Liver (tissue), 9 donors: Measurements from ENCODE around the gene MGAT5. TPM values are rescaled to one million over a fixed set of nuclear protein-coding genes. Genes with fewer than 3 reads are reported as not detected.

Source experiments
- DNase-seq: peaks from one replicate; pipeline ENCODE4 v3.0.0-alpha.2; 2017; ENCODE audit warnings: low spot score
- H3K27ac ChIP-seq, 2 donors: one replicate each; pipeline ENCODE4 v1.7.0; 2013; ENCODE audit warnings: inconsistent platforms in 2 of 2, low read length in 2 of 2, control low read depth in 1 of 2, low read depth in 1 of 2, mild to moderate bottlenecking in 1 of 2
- H3K27me3 ChIP-seq, 4 donors: one replicate each; pipeline versions ENCODE4 v1.6.1 to v1.7.0; 2013; ENCODE audit warnings: low read length in 3 of 4, inconsistent platforms in 1 of 4, mild to moderate bottlenecking in 1 of 4, moderate library complexity in 1 of 4; ENCODE audit not compliant: control insufficient read depth in 4 of 4, insufficient read depth in 4 of 4
- H3K36me3 ChIP-seq, 4 donors: one replicate each; pipeline versions ENCODE4 v1.6.1 to v1.7.0; 2013; ENCODE audit warnings: low read length in 3 of 4, mild to moderate bottlenecking in 3 of 4, low read depth in 1 of 4, moderate library complexity in 1 of 4; ENCODE audit not compliant: control insufficient read depth in 4 of 4, insufficient read depth in 3 of 4
- H3K4me1 ChIP-seq, 4 donors: one replicate each; pipeline versions ENCODE4 v1.6.1 to v1.7.0; 2013; ENCODE audit warnings: low read length in 3 of 4, mild to moderate bottlenecking in 3 of 4, moderate library complexity in 1 of 4; ENCODE audit not compliant: control insufficient read depth in 4 of 4, insufficient read depth in 4 of 4
- H3K4me3 ChIP-seq, 3 donors: one replicate each; pipeline versions ENCODE4 v1.6.1 to v1.7.0; 2013; ENCODE audit warnings: low read length in 3 of 3, control low read depth in 1 of 3, low read depth in 1 of 3, mild to moderate bottlenecking in 1 of 3
- H3K9ac ChIP-seq, 2 donors: one replicate each; pipeline ENCODE4 v1.7.0; 2013; ENCODE audit warnings: low read length in 2 of 2, mild to moderate bottlenecking in 2 of 2, moderate library complexity in 2 of 2, control low read depth in 1 of 2, low read depth in 1 of 2
- H3K9me3 ChIP-seq, 4 donors: one replicate each; pipeline versions ENCODE4 v1.6.1 to v1.7.0; 2013; ENCODE audit warnings: low read length in 3 of 4; ENCODE audit not compliant: control insufficient read depth in 4 of 4
- ATF3 ChIP-seq: IDR thresholded peaks from 2 replicates; pipeline ENCODE4 v1.6.1; 2016; ENCODE audit warnings: antibody characterized with exemption
- CTCF ChIP-seq: fragments of 150-350 bp; IDR thresholded peaks from 2 replicates; pipeline ENCODE4 v1.5.1; 2017; ENCODE audit warnings: improper control_type of control experiment, low read depth, low read length; ENCODE audit not compliant: missing input control
- EGR1 ChIP-seq, 2 donors: IDR thresholded peaks; 2 replicates each; pipeline ENCODE4 v1.6.1; 2016 to 2018; ENCODE audit warnings: antibody characterized with exemption in 2 of 2, low read depth in 2 of 2
- FOXA1 ChIP-seq: IDR thresholded peaks from 2 replicates; pipeline ENCODE4 v1.6.1; 2016; ENCODE audit warnings: antibody characterized with exemption
- FOXA2 ChIP-seq: IDR thresholded peaks from 2 replicates; pipeline ENCODE4 v1.6.1; 2016; ENCODE audit warnings: antibody characterized with exemption
- GABPA ChIP-seq, 2 donors: IDR thresholded peaks in 1 of 2; conservative IDR thresholded peaks in 1 of 2; 2 replicates each; pipeline ENCODE4 v1.6.1; 2016; ENCODE audit warnings: antibody characterized with exemption in 2 of 2, mild to moderate bottlenecking in 1 of 2, moderate library complexity in 1 of 2
- HNF4G ChIP-seq: IDR thresholded peaks from 2 replicates; pipeline ENCODE4 v1.6.1; 2016; ENCODE audit warnings: antibody characterized with exemption
- JUND ChIP-seq, 2 donors: IDR thresholded peaks; 2 replicates each; pipeline ENCODE4 v1.6.1; 2016; ENCODE audit warnings: antibody characterized with exemption in 2 of 2
- NR2F2 ChIP-seq: IDR thresholded peaks from 2 replicates; pipeline ENCODE4 v1.6.1; 2016; ENCODE audit warnings: antibody characterized with exemption
- RAD21 ChIP-seq, 2 donors: IDR thresholded peaks; 2 replicates each; pipeline ENCODE4 v1.6.1; 2016; ENCODE audit warnings: antibody characterized with exemption in 2 of 2, mild to moderate bottlenecking in 2 of 2
- REST ChIP-seq: IDR thresholded peaks from 2 replicates; pipeline ENCODE4 v1.6.1; 2016; ENCODE audit warnings: antibody characterized with exemption, mild to moderate bottlenecking
- RXRA ChIP-seq, 2 donors: IDR thresholded peaks; 2 replicates each; pipeline ENCODE4 v1.6.1; 2017 to 2018; ENCODE audit warnings: antibody characterized with exemption in 2 of 2, mild to moderate bottlenecking in 1 of 2
- SP1 ChIP-seq: IDR thresholded peaks from 2 replicates; pipeline ENCODE4 v1.6.1; 2018; ENCODE audit warnings: antibody characterized with exemption, mild to moderate bottlenecking
- TAF1 ChIP-seq: conservative IDR thresholded peaks from 2 replicates; pipeline ENCODE4 v1.6.1; 2016; ENCODE audit warnings: antibody characterized with exemption, mild to moderate bottlenecking
- YY1 ChIP-seq: IDR thresholded peaks from 2 replicates; pipeline ENCODE4 v1.6.1; 2016; ENCODE audit warnings: antibody characterized with exemption, mild to moderate bottlenecking
- ZBTB33 ChIP-seq: IDR thresholded peaks from 2 replicates; pipeline ENCODE4 v1.6.1; 2016; ENCODE audit warnings: antibody characterized with exemption
- WGBS: extraction: QIAGEN DNeasy Blood & Tissue Kit; methylation state at CpG from one replicate; pipeline ENCODE4 v1.1.7; 2013; 5-methylcytosine and 5-hydroxymethylcytosine counted together
- polyA plus RNA-seq, 2 donors: library from polyadenylated mRNA; stranded (reverse) in 1 of 2; unstranded in 1 of 2; fragments of 200-250 nt in 1 of 2; fragments of >200 nt in 1 of 2; fragmentation: Nextera tagmentation in 1 of 2; extraction: Ambion mirVana in 1 of 2; gene quantifications; one replicate each; pipeline versions ENCODE4 v1.2.1 to v1.2.3, GENCODE V29; 2013 to 2015
- total RNA-seq, 2 donors: library from RNA; depleted of rRNA; stranded (reverse); fragments of >200 nt; gene quantifications; one replicate each; pipeline ENCODE4 v1.2.3, GENCODE V29; 2014
- donor health status: healthy.
- donor health status: healthy.
- donor health status: healthy.
- donor health status: healthy.
- donor health status: healthy.

The MGAT5 gene
- total and polyA plus RNA-seq, 4 donors = 1.8 to 12.7 (median 5.6) TPM

DNA sequence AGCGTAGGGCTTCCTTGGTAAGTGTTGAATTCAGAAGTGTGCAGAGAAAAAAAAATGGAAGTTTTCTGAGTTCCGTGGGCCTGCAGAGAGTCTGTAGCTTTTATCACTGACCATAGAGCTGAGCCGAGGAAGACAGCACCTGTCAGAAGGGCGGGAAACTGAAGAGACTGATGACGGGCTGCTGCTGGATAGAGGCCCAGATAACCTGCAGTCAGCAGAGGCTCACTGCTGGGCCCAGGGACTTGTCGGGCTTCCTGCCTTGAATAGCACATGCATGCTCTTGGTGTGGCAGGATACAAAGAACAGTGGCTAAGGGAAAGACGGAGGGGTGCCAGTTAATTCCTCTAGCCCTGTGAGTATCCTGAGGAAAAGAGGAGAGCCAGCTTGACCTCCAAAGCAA, 166.4 kb downstream of the MGAT5 start (continued):
- TF ChIP-seq GABPA (IDR thresholded peaks at IDR 0.05 in 1 of 2, conservative IDR thresholded peaks at IDR 0.05 in 1 of 2) = no peak

- TF ChIP-seq FOXA2 = no peak
- TF ChIP-seq GABPA (IDR thresholded peaks at IDR 0.05 in 1 of 2, conservative IDR thresholded peaks at IDR 0.05 in 1 of 2) = no peak
- TF ChIP-seq SP1 = no peak
- TF ChIP-seq ATF3 = no peak
- TF ChIP-seq EGR1 (IDR thresholded peaks at IDR 0.05; ENCODE audit: low read depth in 2 of 2) = no peak
- TF ChIP-seq RAD21 (IDR thresholded peaks at IDR 0.05) = no peak
- TF ChIP-seq CTCF = no peak
- no peak for TF ChIP-seq RXRA (IDR thresholded peaks at IDR 0.05)
- no peak for TF ChIP-seq NR2F2
- TF ChIP-seq REST = no peak
- TF ChIP-seq JUND (IDR thresholded peaks at IDR 0.05) = no peak
- TF ChIP-seq YY1 = no peak
- TF ChIP-seq FOXA1 = no peak
- no peak for TF ChIP-seq HNF4G
- TF ChIP-seq TAF1 = no peak
- TF ChIP-seq ZBTB33 = no peak
- no peak for DNase-seq
- Histone ChIP-seq H3K4me3 (no peak overlapping the region), H3K27ac (no peak overlapping the region), H3K4me1 (peaks cover 0 to 19% (median 14%) of the 10 kb centered on the region in 4 donors), H3K36me3 (peaks cover 0 to 5% (median 2%) of the 10 kb centered on the region in 4 donors), H3K9ac (no peak overlapping the region), H3K27me3 (no peaks in the 10 kb centered on the region), H3K9me3 (no peaks in the 10 kb centered on the region)
- WGBS = 95% methylated on average over 3 of the region's 3 CpGs
These were observed 167.0 kb downstream of the MGAT5 start for GRCh38 chr2:134420920-134421319.
